AML-193 (cell line): ENCODE measurements around the gene CXCR5.
A peak's percentile ranks its signal among the peaks of the same experiment; 100 is the strongest.

Source experiments
- DNase-seq, 2 experiments: peaks; one replicate each; lab custom pipeline; 2025; lab: John Stamatoyannopoulos, UW

The CXCR5 gene

DNA sequence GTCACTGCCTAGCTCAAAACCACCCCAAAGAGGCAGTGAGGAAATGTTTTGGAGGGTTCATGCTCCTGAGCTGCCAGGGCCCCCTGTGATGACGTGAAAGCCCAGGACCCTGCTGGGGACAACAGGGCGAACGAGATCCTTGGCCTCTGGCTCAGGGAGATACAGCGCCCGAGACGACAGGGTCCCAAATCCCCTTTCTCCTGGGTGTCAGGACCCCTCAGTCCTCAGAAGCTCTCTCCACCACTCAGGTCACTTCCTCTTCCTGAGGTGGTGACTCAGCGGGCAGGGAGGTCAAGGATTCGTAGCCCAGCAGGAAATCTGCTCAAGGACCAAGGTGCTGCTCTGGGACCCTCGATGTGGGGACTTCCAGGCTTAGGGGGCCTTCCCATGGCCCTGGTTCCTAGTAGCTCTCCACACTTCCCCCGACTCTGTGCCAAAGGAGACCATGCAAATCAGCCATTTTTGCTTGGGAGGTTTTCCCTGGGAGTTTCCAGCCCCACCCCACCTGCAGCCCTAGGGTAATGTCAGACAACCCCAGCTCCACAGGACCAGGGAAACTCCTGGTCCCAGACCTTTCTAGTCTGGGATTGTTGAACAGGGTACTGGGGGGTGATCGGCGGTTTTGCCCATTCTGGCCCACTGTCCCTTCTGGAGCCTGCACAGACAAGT, 29.2 kb downstream of the CXCR5 start:
- DNase-seq, result no peak

DNA sequence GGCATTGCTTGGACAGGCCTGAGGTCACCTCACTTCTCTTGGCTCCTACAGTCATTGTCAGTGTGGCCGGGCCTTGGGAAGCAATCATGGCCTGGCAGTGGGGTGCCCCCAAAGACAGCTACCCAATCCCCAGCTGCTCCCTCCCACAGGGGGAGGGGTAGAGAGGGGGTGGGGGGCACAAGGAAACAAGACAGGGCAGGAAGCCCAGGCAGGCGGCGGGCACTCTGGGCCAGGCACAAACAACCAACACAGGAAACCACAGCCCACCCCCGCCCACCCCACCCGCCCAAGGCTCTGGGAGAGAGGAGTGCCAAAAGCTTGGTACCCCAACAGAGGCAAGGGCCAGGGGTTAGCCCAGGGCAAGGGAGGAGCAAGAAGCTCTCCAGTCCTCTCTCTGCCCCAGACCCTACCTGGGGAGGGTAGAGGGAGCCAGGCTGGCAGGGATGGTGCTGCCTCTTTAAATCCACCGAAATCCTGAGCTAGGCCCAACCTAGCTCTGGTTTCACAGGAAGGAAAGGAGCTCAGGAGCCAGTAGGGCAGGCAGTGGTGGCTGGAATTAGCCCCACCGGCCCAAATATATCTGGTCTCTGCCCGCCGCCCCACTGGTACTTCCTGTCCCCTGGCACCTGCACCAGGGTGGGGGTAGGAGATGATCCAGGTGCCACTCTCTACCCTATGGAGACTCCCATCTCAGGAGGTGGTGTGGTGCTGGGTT, 29.9 kb downstream of the CXCR5 start:
- DNase-seq, result no peak

DNA sequence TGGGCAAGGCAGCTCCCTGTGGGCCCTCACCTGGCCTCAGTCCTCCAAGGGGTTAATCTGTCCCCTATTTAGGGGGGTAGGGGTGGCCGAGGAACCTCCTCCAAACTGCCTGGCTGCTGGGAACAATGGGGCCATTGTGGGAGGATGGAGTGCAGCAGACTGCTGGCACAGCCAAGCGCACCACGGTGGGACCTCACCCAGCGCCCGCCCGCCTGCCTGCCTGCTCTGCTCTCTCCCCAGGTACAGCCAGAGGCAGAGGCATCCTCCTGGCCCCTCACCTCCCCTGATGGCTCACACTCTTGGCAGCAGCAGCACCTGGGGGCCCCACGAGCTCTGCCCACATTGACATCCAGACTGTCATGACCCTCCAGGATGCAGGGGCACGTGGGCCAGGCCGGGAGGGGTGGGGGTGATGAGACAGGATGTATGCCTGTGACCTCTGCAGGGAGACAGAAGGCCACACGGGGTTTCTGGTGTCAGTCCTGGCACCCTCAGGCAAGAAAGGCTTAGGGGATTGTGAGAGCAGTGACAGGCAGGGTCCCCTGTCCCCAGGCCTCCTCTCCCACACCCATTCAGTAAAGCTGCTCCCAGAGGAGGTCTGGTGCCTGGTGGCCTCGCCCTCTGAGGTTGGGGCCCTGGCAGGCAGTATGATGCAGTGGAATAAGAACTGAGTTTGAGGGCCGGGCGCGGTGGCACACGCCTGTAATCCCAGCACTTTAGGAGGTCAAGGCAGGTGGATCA, 30.7 kb downstream of the CXCR5 start:
- no peak for DNase-seq

DNA sequence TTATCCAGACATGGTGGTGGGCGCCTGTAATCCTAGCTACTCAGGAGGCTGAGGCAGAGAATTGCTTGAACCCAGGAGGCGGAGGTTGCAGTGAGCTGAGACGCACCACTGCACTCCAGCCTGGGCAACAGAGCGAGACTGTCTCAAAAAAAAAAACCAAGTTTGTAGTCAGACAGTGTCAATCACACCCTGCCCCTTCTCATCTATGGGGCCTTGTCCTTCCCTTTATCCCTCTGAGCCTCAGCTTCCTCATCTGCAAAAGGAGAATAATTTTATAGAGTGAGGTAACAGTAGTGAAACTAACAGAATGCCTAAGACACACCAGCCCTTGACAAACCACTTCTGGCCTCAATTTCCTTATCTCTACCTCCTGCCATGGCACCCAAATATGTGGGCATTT, 31.3 kb downstream of the CXCR5 start:
- peak in 1 of 2 experiments; percentile 9 for DNase-seq

DNA sequence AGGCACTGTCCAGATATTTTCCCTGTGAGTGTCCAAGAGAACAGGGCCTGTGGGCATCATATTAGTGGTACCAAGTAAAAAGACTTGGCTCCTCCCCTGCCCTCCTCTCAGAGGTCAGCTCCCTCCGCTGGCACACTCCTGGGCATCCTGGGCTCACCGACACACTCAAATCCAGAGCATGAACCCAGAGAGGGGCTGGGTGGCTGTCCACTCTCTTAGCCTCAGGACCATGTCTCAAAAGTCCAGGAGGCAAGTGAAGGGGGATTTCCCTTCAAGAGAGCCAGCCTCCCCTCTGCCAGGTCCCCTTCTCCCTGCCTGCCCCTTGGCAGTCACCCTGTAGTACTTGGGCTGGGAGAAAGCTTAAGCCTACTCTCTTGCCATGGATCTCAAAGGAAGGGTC, 31.7 kb downstream of the CXCR5 start:
- DNase-seq, result no peak

DNA sequence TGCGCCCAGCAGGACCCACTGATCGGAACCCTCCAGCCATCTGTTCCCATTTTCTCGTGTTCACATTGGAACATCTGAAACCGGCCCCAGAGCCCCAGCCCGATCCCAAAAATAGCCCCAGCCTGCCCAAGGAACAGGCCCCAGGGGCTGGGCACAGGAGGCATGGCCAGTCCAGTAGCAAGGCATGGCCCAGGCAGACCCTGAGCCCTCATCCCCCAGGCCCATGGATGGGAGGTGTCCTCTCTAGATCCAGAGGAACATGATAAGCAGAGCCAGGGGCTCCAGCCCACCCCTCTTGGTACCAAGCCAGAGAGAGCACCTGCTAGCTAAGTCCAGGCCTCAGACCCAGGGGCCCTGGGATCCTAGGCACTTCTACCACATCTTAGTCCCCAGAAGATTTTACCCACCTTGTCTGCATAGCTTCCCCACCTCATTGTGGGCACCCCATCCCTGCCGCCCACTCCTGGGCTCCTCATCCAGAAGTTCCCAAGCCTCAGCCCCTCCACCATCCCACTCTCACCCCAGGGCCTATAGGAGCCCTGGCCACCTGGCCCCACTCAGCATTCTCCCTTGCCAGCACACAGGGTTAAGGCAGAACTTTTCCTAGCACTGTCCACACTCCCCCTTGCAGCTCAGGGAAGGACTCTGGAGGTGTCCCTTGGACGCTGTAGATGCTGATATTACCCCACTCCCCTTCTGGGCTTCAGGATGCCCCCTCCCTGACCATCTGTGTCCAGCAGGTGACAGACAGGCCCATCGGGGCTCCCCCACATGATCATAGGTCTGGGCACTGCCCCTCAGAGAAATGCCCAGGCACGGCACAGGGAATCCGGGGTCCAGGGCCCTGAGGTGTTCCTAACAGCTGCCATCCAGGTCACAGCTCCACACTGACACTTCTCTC, 32.5 kb downstream of the CXCR5 start:
- no peak for DNase-seq

DNA sequence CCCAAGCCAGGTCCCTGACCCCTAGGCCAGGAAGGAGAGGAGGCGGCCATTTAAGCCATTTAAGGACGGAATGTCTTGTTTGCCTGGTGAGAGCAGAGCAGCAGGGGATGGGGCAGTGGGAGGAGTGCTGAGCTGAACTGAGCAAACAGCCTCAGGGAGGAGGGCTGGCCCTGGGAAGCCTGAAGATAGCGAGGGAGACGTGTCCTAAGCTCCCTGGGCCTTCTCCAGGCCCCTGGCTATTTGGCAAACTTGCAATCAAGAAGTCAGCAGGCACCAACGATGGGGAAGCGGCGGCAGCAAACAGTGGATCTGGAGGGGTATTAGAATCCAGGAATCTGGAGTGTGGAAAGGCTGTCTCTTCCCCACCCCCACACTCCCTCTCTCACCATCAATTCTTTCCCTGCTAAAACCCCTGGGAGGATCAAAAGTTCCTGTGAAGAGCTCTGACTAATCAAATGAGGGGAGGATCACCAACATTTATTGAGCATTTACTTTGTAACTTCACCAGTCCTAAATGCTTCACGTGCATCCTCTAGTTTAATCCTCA, 33.2 kb downstream of the CXCR5 start:
- no peak for DNase-seq

DNA sequence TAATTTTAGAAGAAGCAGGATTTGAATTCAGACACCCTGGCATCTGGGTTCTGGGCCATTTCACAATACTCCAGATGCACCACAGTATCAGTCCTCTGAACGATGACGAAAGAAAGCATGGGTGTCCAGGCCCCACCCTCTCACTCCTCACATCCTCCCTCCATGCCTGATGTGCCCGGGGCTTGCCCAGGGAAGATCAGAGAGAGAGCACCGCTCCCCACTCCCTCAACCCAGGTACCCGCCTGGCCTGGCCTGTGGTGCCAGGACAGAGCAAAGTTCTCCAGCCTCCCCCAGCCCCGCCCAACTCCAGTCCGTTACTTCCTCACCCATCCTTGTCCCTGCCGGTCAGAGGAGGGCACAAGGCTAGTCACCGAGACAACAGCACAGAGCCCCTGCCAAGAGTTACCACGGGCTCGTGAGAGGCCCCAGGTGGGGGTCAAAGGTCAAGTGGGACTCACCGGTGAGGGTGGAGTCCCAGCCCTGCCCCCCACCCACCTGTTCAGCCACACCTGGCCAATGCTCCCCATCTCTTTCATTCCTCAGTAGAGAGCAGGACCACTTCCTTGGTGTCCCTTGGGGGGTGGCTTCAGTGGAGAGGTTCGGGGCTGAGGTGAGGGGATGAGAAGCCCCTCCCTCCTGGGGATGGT, 33.9 kb downstream of the CXCR5 start:
- peak; percentile 65 to 77 for DNase-seq

DNA sequence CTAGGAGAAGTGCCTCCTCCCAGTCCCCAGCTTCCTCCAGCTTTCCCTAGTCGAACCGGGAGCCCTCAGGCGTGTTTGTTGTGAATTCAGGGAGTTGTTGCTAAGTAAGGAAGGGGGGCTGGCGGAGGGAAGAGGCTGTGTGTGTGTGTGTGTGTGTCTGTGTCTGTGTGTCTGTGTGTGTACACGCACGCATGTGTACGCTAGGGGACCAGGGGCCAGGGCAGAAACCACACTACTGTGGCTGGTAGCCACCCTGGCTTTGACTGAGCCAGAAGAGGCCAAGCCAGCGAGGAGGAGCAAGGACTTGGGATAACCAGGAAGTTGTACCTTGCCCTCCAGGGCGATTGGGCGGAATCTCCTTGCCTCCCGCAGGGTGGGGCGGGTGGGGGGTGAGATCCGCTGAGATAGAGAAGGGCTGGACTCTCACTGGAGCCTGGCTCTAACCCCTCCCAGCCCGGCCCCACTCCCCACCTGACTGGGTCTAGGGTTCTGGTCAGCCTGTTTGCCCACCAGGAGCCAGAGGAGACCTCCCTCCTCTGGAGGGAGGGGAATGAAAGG, 34.5 kb downstream of the CXCR5 start:
- DNase-seq, result no peak

DNA sequence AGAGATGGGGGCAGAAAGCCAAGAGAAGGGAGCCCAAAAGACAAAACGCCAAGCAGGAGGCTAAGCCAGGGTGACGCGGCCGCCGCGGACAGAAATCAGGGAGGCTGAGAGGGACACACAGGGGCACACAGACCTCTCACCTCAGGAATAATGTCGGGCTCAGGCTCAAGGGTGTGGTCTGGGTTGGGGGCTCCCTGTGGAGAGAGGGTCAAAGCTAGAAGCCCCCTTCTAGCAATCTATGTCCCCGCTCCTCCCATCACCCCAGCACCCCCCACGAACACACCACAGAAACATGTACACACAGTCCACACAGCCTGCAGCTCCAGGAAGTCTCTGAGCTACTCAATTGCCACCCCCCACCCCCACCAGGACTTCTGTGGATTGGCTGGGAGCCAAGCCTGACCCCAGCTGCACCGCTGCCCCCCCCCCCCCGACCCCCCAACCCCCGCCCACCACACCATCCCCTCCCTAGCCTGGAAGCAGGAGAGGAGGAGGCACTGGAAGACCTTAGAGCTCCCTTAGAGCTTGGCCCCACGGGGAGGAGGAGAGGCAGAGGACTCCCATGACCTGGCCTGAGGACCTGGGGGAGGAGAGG, 35.1 kb downstream of the CXCR5 start:
- no peak for DNase-seq

DNA sequence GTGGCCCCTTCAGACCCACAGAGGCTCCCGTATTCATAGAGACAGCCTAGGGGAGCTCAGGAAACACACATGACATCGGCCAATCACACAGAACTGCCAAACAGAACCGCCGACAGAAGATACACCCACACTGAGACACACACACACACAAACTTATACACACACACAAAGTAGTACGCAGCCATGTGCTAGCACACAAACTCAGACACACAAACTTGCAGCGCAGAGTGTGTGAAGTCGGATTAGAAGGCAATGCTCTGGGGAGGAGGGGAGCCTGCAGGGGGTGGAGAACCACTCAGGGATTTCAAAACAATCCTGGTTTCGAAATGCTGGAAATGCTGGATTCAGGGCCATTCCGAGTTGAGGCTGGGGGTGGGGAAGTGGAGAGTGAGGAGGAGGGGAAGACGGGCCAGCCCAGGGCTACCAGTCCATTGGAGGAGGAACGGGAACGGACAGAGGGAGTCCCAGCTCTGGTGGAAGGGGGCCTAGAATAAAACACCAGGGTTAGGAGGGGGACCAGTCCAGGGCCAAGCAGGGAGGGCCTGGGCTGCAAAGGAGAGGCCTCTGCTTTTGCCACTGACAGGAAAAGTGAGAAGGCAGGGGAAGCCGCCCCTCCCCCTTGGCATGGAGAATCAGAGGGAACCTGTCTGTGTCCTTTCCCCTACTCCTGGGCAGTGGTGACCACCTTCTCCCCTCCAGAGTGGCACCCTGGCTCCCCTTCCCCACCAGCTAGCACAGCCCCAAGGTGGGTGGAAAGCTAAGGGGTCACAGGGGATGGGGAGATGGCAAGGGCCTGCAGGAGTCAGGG, 37.6 kb downstream of the CXCR5 start:
- no peak for DNase-seq

DNA sequence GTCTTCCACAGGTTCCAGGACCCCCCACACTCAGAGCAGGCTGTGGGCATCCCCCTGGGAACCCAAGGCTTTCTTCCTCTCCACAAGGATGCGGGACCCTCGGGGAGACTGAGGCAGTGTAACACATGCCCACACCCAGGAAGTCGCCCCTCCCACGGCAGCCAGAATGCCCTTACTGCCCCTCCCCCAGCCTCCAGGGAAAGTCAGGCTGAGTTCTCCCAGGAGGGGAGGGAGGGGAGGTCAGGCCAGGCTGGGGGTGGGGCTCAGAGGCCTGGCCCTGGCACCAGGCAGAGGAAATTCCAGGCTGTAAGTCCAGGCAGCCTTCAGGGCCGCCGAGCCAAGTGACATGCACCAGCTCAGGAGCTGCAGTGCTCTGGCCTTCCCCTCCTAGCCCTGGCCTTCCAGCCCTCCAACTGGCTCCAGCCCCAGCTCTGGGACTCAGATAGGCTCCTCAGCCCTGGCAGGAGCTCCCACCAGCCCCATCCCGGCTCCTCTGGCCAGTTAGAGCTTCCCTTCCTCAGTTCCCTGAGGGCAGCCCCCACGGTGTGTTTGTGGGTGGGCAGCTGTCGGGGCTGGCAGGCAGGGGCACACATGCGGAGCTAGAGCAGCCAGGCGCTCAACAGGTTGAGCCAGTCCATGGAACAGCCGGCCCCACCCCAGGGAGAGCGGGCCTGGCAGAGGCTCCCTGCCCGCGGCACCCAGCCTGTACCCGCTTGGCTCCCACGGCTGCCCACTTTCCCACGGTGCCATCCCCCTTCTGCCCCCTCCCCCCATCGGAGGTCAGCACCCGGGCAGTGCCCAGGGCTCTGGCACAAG, 38.4 kb downstream of the CXCR5 start:
- no peak for DNase-seq

DNA sequence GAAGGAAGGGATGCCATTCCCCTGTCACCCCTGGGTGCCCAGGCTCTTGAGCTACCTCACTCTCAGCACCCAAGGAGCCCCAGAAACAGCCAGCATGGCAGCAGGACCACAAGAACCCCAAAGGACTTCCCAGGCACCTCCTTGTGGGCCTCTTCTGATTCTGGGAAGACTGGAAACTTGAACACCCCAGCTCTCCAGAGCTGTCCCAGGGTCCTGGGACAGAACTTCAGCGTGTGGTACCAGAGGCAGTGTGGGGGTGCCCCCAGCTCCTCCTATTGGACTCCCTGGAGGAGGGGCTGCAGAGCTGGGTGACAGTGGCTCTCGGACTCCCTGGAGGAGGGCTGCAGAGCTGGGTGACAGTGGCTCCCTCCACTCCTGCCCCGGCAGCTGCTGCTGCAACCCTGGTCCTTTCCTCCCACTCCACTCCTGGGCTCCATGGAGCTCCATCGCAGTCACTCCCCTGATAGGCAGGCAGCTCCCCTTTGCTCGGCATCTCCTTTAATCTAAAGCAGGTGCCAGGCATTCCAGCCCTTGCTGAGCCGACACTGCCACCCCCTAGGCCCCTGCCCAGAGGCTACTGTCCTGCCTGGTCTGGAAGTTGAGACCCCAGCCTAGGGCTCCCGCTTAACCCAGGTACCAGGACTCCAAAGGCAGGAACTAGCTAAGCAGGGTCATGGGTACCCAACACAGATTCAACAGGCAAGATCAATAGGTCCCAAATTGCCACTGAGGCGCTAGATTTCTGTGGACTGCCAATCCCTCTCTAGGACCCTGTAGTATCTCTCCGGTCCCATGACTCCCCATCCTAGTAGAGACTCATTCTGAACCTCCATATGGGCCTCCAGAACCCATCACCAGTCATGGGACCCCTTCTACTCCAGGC, 39.3 kb downstream of the CXCR5 start:
- DNase-seq, result no peak

DNA sequence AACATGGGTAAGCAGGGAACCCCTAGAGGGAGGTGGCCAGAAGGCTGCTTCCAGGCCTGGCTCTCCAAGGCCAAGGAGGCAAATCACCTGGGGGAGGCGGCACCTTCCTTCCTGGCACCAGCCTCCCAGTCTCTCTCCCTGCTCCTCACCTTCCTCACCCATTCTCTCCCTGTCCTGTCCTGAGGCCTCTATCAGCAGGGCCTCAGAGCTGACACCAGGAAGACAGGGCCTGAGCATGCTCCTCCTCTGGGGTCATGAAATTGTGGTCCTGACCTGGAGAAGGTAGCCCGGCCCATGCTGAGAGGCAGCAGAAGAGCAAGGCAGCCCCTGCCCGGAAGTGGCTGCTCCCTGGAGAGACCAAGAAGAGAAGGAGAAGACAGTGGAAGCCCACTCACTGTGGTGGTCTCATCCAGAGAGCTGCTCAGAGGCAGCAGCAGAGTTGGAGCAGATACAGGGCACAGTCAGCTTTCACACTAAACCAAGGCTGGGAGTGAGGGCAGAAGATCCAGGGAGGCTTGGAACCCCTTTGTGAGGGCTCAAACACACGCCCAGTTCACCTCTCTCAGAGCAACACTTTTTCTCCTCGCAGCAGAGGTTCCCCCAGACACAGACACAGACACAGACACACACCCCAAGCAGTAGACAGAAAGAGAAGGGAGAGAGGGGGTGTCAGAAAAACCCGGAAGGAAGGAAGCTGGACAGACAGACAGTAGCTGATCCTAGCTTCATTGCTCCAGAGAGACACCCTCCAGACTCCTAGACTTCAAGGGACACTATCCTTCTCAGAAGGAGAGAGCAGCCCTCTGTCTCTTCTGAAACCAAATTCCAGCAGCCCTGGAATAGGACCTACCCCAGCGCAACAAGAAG, 40.3 kb downstream of the CXCR5 start:
- DNase-seq, result peak in 1 of 2 experiments; percentile 18

DNA sequence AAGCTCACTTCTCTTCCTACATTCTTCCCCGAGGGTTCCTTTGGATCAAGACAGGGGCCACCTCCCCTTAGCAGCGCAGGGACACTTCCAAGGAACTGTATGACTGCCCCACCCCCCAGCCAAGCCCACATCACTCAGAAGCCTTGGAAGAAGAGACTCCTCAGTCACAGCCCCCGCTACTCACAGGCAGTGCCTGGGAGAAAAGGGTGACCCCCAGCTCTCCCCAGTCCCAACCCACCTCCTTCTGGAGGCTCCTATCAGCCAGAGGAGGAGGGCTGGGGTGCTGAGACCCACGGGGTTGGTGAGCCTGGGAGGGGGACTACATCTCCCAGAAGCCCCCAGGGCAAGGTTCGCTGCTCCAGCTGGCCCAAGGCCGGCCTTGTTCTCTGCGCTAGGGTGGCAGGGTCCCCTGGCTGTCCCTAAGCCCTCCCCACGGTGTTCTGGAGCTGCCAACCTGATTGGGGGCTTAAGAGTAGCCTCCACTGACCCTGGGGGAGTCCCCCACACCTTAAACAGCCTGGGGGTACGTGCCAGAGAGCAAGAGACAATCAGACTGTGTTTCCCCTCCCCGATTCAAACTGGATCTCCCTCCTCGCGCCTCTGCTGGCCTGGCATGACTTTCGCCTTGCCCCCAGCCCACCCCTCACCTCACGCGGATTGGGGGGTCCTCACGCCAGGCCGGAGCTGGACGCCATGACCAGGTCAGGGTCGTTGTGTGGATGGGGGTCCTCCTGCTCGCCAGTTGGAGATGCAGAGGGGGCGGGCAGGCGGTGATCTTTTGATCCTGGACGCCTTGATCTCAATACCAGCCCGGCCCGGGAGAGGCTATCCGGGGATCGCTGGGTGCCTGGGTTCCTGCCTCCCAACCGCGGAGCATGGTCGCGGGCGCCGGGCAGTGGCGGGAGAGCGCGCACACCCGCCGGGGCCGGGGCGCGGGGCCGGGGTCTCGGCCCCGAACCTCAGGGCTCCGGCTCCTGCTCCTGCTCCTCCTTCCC, 41.2 kb downstream of the CXCR5 start:
- no peak for DNase-seq
